ENCODE results near the gene SUPV3L1.
"Not testable (repeated sequence)": the region's sequence is repeated elsewhere in the genome, so short reads cannot be mapped to it uniquely, and the experiment has no call there.

The SUPV3L1 gene

GRCh38 chr10:69179743-69180524 lies at the start of gene SUPV3L1:
Gene SUPV3L1 (plus strand): TSS chr10:69180234. CDS start chr10:69180292, 58 bp downstream.
- DNase-seq (ENCODE audit: low spot score): peak; percentile 91
- no peak for TF ChIP-seq CTCF (IDR thresholded peaks at IDR 0.05; ENCODE audit: extremely low read depth, missing control alignments)

DNA sequence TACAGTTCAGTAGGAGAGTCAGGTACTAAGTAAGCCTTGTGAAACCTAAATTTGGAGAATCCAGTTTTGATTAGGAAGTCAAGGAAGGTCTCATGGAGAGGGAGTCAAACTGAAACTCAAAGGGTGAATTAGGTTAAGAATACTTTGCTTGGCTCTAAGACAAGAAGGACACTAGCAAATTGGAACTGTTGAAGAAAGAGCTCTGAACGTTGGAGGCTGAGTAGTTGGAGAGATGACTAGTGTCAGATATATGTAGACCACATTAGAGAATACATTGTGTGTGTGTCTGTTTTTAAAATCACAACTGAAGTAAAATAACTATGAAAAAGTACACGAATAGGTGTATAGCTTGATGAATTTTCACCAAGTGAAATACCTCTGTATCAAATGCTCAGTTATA lies 49.8 kb upstream of the SUPV3L1 start:
- no peak for TF ChIP-seq CTCF (IDR thresholded peaks at IDR 0.05; ENCODE audit: extremely low read depth, missing control alignments)
- no peak for DNase-seq (ENCODE audit: low spot score)

DNA sequence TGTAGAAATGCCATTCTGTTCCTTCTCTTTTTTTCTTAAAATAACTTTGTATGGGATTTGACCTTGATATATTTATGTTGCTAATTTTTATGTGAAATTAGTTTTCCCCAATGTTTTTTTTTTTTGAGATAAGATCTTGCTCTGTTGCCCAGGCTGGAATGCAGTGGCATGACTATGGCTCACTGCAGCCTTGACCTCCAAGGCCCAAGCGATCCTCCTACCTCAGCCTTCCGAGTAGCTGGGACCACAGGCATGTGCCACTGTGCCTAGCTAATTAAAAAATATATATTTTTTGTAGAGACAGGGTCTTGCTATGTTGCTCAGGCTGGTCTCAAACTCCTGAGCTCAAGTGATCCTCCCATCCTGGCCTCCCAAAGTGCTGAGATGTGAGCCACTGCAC lies 40.1 kb upstream of the SUPV3L1 start:
- TF ChIP-seq CTCF (IDR thresholded peaks at IDR 0.05; ENCODE audit: extremely low read depth, missing control alignments): no peak
- DNase-seq (ENCODE audit: low spot score): no peak

DNA sequence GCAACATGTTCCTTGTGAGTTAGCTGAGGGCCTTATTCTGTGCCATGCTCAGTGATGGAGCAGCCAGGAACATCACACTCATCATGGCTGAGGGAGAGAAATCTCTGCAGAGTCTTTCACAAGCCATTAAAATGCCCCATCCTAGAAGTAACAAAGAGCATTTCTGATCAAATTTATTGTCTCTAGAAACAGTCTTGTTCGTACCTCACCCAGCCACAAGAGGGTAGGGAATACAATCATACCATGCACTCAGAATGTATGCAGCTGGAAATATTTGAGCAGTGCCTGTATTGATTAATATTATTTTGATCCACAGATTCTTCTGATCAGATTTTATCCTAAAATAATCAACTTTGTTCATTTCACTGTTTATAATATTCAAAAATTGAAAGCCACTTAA lies 38.7 kb upstream of the SUPV3L1 start:
- no peak for TF ChIP-seq CTCF (IDR thresholded peaks at IDR 0.05; ENCODE audit: extremely low read depth, missing control alignments)
- DNase-seq (ENCODE audit: low spot score): no peak

- DNase-seq (ENCODE audit: low spot score): not testable (repeated sequence)
These were observed 38.0 kb upstream of the SUPV3L1 start for GRCh38 chr10:69142074-69142473.

DNA sequence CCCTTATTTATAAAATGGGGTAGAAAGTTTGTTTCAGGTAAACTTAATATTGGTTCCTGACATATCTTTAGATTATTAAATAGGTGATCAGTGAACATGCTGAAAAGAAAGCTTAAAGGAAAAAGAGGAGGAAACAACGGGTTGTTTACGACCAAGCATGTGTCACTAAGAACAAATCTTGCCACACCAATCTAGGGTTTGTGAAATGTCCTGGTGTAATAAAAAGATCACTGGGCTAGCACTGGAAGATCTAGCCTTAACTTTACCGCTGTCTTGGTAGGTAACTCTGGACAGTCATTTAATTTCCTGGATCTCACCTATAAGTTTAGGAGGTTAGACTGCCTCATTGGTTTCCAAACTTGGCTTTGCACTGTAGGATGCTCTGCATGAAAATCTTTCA lies 37.1 kb upstream of the SUPV3L1 start:
- TF ChIP-seq CTCF (IDR thresholded peaks at IDR 0.05; ENCODE audit: extremely low read depth, missing control alignments): no peak
- no peak for DNase-seq (ENCODE audit: low spot score)

GRCh38 chr10:69145329-69145728 lies 34.7 kb upstream of the SUPV3L1 start:
- no peak for TF ChIP-seq CTCF (IDR thresholded peaks at IDR 0.05; ENCODE audit: extremely low read depth, missing control alignments)
- no peak for DNase-seq (ENCODE audit: low spot score)

GRCh38 chr10:69145864-69146263 lies 34.2 kb upstream of the SUPV3L1 start:
- TF ChIP-seq CTCF (IDR thresholded peaks at IDR 0.05; ENCODE audit: extremely low read depth, missing control alignments): no peak
- no peak for DNase-seq (ENCODE audit: low spot score)
